ENCODE results near the gene PITPNM3.

The PITPNM3 gene

GRCh38 chr17:6435968-6436367 lies 120.4 kb downstream of the PITPNM3 start:
- peak; percentile 55 for DNase-seq

DNA sequence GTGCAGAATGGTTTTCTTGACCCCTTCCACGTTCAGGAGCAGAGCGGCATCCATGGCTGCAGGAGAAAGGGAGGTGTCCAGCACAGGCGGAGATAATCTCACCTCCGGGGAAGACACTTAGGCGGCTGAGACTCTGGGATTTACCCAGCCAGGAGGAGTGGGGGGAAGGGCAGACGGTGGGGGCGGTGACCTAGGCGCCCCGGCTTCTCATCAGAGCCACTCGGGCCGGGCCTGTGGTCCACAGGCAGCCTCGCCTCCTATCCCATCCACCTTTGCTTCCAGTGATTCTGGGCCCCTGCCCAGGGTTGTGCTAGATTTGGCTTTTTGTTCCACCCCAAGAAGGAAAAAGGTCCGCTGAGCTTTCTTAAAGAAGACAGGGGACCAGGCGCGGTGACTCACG lies 121.3 kb downstream of the PITPNM3 start, which contains the start of gene AIPL1:
AIPL1 (minus strand) TSS at position 71 of the 400 bp plus-strand sequence; CDS start at position 54, 17 bp downstream.
- DNase-seq, result no peak

GRCh38 chr17:6430769-6431168 lies 125.6 kb downstream of the PITPNM3 start:
- no peak for DNase-seq

DNA sequence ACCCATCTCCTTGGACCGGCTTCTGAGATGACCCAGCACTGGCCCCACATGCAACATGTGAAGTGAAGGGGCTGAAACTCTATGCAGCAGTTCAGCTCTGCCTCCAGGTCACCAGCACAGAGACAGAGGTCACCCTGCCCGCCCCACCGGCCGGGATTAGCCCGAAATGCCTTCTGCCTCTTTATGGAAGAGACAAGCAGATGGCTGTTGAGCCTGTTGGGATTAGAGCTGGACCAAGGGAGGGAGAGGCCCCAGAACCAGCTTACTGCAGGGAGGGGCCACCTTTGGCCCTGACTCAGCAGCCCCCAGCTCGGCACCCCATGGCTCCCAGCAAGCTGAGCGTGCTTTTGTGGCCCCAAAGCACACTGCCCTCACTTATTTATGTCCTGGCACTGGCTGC lies 127.1 kb downstream of the PITPNM3 start:
- no peak for DNase-seq

- DNase-seq, result no peak
Observed at GRCh38 chr17:6428207-6428965, 128.0 kb downstream of the PITPNM3 start.

GRCh38 chr17:6427279-6427781 lies 129.0 kb downstream of the PITPNM3 start:
- no peak for DNase-seq

GRCh38 chr17:6426356-6427101 lies 129.8 kb downstream of the PITPNM3 start:
- DNase-seq, result no peak

GRCh38 chr17:6425407-6425806 lies 130.9 kb downstream of the PITPNM3 start:
- no peak for DNase-seq

- DNase-seq, result no peak
Observed at GRCh38 chr17:6423931-6424330, 132.4 kb downstream of the PITPNM3 start.

GRCh38 chr17:6422654-6423241 lies 133.6 kb downstream of the PITPNM3 start:
- no peak for DNase-seq

GRCh38 chr17:6421700-6422604 lies 134.4 kb downstream of the PITPNM3 start:
- DNase-seq, result peak; percentile 49

DNA sequence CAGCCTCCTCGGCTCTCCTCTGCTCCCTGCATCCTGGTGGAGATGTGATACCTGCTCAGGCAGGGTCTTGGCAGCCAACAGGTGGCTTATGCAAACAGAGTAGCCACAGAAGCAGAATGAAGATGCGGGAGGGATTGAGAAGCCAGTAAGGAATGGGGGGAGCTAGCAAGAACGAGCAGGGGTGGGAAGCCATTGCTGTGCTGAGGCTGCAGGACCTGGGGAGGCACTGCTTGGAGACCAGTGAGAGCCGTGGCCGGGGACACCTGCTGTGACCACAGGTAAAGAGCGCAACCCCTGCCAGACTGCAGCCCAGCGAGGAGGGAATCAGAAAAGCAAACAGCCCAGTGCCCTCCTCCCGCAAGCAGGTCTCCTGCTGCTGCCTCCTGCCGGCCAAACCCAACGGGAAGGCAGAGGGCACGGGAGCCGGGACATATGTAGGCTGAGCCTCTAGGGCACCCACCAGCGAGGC lies 136.1 kb downstream of the PITPNM3 start:
- no peak for DNase-seq

- DNase-seq, result no peak
Observed at GRCh38 chr17:6415616-6416015, 140.7 kb downstream of the PITPNM3 start.

DNA sequence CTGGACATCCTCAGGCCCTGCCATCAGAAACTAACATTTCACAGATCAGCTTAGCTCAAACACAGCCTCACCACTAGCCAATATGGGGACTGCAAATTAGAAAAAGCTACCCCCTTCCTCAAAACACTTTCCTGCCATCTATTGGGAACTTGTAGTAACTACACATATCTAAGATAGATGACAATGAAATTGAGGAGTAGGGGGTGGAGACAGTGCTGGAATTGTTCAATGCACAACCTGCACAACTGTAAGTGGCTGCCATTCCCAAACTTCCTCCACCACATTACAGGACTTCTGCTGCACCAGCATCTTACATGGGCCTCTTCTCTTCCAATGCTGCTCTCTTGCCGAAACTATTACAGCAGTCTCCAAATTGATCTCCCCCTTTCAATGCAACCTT lies 143.3 kb downstream of the PITPNM3 start:
- DNase-seq, result peak; percentile 35

DNA sequence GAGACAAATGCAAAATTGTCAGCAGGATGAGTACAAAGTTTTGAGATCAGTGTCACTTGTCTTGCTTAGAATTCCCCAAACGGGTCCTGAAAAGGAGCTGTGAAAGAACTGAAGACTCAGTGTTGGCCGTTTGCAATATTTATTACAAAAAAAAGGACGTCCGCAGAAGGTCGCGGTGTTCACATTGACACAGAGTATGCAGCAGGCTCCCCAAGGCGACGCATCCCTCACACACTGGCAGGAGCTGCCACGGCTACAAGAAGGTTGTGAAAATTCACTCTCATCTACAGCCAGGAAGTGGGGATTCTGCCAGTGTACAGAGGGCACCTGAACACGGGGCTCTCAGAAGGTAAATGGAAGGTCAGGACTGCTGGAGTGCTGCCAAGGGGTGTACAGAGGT lies 147.6 kb downstream of the PITPNM3 start:
- DNase-seq, result no peak

DNA sequence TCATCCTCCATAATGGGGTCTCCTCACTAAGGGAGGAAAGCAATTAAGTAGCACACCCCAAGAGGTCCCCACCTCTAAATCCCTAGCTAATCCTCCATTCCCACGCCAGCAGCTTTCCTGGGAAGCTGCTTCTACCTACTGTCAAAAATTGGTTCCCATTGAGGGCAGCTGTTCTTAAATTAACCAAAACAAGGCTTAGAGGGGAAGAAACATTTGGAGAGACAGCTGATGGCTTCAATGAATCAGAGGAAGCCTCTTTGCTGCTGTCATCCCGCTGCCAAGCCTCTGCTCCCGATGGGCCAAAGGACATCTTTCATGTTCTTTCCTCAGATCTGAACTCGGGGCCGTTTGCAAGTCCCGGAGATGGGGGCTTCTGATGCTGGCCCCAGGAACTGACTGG lies 148.1 kb downstream of the PITPNM3 start:
- no peak for DNase-seq

DNA sequence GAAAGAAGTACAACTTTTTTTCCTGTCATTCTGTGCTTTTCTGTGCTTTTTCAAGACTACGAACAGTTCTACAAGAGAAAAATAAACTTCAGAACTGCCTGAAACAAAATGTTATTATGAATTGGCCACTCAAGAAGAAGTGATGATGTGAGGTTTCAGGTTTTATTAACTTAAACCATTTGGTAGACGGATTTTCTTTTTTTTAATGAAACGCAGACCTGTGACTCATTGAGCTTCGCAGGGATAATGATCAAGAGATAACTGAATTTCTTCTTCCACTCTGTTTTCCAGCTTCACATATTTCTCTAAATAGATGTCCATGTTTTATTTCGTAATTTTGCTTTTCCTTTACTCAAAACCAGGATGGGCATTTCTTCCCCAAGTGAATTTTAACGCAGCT lies 154.1 kb downstream of the PITPNM3 start:
- DNase-seq, result no peak
